SHP77 (cell line): Measurements from ENCODE around the gene STPG3.

ENCODE experiments used
- DNase-seq, 2 experiments: peaks; one replicate each; lab custom pipeline; 2025; lab: John Stamatoyannopoulos, UW

Gene STPG3

DNA sequence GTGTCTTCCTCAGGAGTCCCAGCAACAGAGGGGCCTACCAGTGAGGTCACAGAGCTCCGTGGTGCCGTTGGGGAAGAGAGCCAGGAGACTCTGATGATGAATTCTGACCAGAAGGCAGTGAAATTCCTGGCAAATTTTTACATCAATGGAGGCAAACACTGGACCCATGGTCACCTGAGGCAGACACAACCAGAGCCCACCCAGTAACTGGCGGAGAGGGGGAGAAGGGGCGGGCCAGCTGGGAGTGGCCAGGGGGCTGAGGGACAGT is at the start of gene STPG3:
STPG3 (plus strand) TSS at position 93 of the 268 bp plus-strand sequence; CDS start at position 94, 1 bp downstream.
- no peak for DNase-seq

- DNase-seq, result no peak
Measured at GRCh38 chr9:137202966-137203365, 48.1 kb upstream of the STPG3 start.

DNA sequence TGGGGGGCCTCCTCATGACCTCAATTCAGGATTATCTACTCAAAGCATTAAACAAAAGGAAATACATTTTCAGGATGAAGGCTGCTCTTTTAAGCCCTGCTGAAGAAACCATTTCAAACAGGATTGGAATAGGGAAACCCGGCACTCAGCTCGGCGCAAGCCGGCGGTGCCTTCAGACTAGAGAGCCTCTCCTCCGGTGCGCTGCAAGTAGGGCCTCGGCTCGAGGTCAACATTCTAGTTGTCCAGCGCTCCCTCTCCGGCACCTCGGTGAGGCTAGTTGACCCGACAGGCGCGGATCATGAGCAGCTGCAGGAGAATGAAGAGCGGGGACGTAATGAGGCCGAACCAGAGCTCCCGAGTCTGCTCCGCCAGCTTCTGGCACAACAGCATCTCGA is 46.4 kb upstream of the STPG3 start:
- no peak for DNase-seq

- DNase-seq, result peak; percentile 81 to 85
Measured at GRCh38 chr9:137205126-137206069, 45.7 kb upstream of the STPG3 start, which contains the start of the genes NDOR1 and TMEM203. Gene NDOR1 (plus strand): TSS chr9:137205700. CDS start chr9:137205778, 78 bp downstream. Gene TMEM203 (minus strand): TSS chr9:137205648. CDS start chr9:137205414, 234 bp downstream.

DNA sequence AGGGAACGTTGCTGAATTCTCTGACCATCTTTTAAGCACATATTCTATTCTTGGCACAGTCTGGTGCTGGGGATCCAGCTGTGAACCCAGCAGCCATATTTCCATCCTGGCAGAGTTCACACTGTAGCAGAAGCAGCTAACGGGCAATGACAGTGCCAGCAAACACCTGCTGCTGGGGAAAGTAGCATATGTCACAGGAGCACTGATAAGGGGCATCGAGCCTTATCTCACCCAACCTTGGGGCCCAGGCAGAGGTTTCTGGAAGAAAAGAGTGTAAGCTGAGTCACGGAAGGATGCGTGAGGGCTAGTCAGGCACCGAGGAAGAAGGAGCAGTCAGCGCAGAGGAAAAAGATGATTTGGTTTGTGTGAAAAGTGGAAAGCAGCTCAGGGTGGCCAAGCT is 44.5 kb upstream of the STPG3 start:
- DNase-seq, result no peak

GRCh38 chr9:137211532-137211931 is 39.6 kb upstream of the STPG3 start:
- DNase-seq, result no peak

- DNase-seq, result no peak
Measured at GRCh38 chr9:137212520-137212919, 38.6 kb upstream of the STPG3 start.

GRCh38 chr9:137213160-137214060 is 37.7 kb upstream of the STPG3 start:
- no peak for DNase-seq

- DNase-seq, result no peak
Measured at GRCh38 chr9:137214620-137215019, 36.5 kb upstream of the STPG3 start.

DNA sequence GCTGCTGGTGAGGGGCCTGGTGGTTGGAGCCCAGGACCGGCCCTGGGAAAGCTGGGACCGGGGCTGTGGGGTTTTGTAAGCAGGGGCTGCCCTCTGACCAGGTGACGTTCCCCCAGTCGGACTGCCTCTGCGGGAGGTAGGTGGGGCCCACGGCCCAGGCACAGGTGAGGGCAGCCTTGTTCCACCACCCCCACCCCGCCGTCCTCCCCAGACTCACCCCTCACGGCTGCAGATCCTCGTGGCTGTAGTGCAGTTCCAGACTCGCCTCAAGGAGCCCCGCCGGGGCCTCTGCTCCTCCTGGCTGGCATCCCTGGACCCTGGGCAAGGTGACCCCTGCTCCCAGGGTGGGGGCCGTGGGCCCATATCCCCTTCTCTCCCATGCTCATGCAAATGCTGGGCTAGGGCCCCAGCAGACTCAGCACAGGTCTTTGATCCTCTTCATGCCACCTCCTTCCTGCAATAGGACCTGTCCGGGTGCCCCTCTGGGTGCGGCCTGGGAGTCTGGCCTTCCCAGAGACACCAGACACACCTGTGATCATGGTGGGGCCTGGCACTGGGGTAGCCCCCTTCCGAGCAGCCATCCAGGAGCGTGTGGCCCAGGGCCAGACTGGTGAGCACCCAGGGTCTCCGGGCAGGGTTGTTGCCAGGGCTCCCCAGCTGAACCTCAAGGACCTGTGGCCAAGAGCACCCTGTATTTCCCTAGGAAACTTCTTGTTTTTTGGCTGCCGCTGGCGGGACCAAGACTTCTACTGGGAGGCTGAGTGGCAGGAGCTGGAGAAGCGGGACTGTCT is 35.7 kb upstream of the STPG3 start:
- DNase-seq, result no peak

- no peak for DNase-seq
Measured at GRCh38 chr9:137216188-137216965, 34.7 kb upstream of the STPG3 start.

GRCh38 chr9:137217276-137218211 is 33.5 kb upstream of the STPG3 start:
- DNase-seq, result no peak

DNA sequence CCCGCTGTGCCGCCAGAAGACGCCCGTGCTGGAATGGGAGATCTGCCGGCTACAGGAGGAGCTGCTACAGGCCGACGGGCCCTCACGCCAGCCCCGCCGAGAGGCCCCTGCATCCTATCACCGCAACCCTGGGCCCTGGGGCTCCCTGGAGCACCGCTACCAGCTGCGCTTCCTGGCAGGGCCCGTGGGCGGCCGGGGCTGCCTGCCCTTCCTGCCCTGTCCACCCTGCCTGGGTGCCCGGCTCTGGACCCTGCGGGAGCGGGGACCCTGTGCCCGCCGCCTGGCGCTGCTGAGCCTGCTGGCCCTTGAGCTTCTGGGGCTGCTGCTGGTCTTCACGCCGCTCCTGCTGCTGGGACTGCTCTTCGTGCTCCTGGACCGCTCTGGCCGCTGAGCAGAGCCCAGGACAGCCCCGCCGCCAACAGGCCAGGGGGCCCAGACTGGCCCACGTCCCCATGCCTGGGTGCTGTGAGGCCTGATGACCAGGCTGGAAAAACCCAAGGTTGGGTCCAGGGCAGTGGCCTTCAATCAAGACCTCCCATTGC is 32.8 kb upstream of the STPG3 start:
- no peak for DNase-seq

- peak in 1 of 2 experiments; percentile 39 for DNase-seq
Measured at GRCh38 chr9:137218754-137219271, 32.3 kb upstream of the STPG3 start.

DNA sequence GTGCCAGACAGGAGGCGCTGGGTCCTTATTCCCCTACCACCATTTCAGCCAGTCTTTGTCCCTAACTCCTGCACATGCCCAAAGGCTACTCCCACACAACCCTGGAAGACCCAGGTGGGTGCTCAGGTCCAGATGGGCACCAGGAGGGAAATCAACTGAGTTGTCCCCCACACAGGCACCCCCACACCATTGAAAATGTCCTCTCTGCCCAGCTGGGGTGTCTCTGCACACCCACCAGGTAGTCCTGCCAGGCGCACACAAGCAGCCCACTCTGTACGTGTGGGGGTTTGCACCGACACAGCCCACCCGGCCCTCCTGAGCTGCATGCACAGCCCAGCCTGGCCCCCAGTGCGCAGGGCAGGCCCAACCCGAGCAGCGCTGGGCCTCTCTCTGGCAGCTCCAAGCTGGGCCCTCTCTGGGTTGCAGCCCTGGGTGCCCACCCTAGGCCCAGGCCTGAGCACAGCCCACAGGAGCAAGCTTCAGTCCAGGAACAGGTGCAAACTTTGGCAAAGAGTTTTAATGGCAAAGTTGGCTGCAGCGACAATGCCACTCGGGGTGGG is 31.2 kb upstream of the STPG3 start:
- no peak for DNase-seq

DNA sequence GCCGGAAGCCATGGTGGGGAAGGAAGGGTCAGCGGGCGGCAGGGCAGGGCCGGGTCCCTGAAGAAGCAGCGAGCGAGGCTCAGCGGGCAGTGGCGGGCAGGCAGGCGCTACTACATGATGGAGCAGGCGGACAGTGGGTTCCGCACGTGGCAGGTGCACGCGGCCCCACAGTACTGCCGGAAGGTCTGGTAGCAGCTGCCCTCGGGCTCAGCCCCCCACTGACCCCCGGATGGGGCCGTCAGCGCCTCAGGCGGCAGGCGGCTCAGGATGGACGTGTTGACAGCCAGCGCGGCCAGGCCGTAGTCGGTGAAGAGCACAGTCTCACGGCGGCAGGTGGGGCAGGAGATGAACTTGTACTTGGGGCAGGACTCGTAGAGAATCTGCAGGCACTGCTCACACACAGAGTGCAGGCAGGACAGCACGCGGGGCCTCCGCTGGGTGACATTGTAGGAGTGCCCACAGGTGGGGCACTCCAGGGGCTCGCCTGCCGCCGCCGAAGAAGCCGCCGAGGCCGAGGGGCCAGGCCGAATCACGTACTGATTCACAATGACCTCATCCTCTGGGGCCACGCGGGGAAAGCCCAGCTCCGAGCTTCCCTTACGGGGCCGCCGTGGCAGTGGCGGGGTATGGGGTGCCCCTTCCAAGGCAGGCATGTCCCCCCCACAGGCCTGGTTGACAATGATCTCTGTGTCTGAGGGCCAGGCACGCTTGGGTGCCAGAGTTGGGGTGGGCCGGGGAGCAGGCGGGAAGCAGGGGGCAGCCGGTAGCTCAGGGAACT is 30.6 kb upstream of the STPG3 start:
- DNase-seq, result no peak

GRCh38 chr9:137221095-137221505 is 30.0 kb upstream of the STPG3 start:
- DNase-seq, result no peak

- no peak for DNase-seq
Measured at GRCh38 chr9:137221506-137222111, 29.5 kb upstream of the STPG3 start.
